ENCODE results near the gene COL4A2. TPM values are rescaled to one million over a fixed set of nuclear protein-coding genes. Genes with fewer than 3 reads are reported as not detected.

Gene COL4A2
- total and polyA plus RNA-seq, 12 donors: 70.9 to 1,589 (median 171) TPM

DNA sequence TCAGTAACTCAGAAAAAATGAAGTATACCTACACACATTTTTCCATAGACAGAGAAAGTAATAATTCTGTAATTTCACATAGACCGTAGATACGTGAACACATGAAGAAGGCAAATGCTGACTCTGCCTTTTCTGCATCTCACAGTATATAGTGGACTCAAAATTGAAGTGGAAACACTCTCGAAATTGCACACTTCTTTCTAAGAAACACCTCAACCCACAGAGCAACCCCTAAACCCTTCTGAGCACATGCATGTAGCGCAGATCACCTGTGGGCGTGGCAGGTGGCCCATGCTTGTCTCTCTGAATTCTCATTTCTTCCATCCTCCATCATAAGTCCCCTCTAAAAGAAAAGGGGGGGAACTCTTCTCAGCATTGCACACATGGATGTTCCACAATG is 34.9 kb upstream of the COL4A2 start:
- TF ChIP-seq, protein P1, sequence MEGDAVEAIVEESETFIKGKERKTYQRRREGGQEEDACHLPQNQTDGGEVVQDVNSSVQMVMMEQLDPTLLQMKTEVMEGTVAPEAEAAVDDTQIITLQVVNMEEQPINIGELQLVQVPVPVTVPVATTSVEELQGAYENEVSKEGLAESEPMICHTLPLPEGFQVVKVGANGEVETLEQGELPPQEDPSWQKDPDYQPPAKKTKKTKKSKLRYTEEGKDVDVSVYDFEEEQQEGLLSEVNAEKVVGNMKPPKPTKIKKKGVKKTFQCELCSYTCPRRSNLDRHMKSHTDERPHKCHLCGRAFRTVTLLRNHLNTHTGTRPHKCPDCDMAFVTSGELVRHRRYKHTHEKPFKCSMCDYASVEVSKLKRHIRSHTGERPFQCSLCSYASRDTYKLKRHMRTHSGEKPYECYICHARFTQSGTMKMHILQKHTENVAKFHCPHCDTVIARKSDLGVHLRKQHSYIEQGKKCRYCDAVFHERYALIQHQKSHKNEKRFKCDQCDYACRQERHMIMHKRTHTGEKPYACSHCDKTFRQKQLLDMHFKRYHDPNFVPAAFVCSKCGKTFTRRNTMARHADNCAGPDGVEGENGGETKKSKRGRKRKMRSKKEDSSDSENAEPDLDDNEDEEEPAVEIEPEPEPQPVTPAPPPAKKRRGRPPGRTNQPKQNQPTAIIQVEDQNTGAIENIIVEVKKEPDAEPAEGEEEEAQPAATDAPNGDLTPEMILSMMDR (IDR thresholded peaks at IDR 0.05): no peak
- TF ChIP-seq POLR2A (IDR thresholded peaks at IDR 0.05): no peak
- H3K27ac ChIP-seq: no peak overlapping the region
- no peaks in the 10 kb centered on the region for H3K27me3 ChIP-seq
- intact Hi-C loops (cut with DNase I): no loop called here
- peak in 1 of 7 donors; percentile 11 for DNase-seq
- no peaks in the 10 kb centered on the region for H3K9me3 ChIP-seq (replicated peaks in 1 of 3)
- H3K4me3 ChIP-seq: no peak overlapping the region
- peaks cover 0 to 7% of the 10 kb centered on the region in 2 donors for H3K4me1 ChIP-seq (replicated peaks in 1 of 2)
- WGBS, 4 donors: 71 to 92% (median 88%) methylated on average over 5 of the region's 5 CpGs
- no peaks in the 10 kb centered on the region for H3K36me3 ChIP-seq (replicated peaks in 1 of 2)

GRCh38 chr13:110272651-110273050 is 34.4 kb upstream of the COL4A2 start:
- WGBS, 4 donors: 80 to 98% (median 91%) methylated on average over 6 of the region's 6 CpGs
- DNase-seq: peak in 1 of 7 donors; percentile 43
- peaks cover 0 to 11% of the 10 kb centered on the region in 2 donors for H3K4me1 ChIP-seq (replicated peaks in 1 of 2)

DNA sequence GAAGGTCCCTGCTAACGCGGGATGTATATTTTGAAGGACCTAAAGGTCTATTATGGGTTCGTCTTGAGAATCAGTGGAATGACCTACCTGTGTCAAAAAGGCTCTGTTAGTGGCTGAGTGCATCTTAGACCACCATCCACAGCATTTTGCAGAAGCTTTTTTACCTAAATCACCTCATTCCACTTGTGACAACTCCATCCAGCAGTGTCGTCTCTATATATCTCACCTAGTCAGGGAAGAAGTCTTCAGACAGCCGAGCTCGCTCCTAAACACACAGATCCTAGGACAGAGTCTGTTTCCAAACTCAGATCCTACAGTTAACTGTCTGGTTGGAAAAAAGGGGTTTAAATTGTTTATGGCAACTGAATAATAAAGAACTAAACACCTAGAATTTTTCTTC is 33.8 kb upstream of the COL4A2 start:
- no peak for TF ChIP-seq POLR2A (IDR thresholded peaks at IDR 0.05)
- TF ChIP-seq, protein P1 (IDR thresholded peaks at IDR 0.05): no peak
- Histone ChIP-seq H3K4me1 (replicated peaks in 1 of 2) (peaks cover 0 to 18% of the 10 kb centered on the region in 2 donors), H3K36me3 (replicated peaks in 1 of 2) (no peaks in the 10 kb centered on the region), H3K9me3 (replicated peaks in 1 of 3) (no peaks in the 10 kb centered on the region), H3K27me3 (no peaks in the 10 kb centered on the region), H3K27ac (no peak overlapping the region), H3K4me3 (no peak overlapping the region)
- WGBS, 4 donors: 89 to 96% (median 92%) methylated on average over 6 of the region's 6 CpGs
- intact Hi-C loops (cut with DNase I): no loop called here
- peak in 1 of 7 donors; percentile 7 for DNase-seq

More at GRCh38 chr13:110272651-110273050, 34.4 kb upstream of the COL4A2 start:
- no peaks in the 10 kb centered on the region for H3K36me3 ChIP-seq (replicated peaks in 1 of 2)
- TF ChIP-seq POLR2A (IDR thresholded peaks at IDR 0.05): no peak
- TF ChIP-seq, protein P1 (IDR thresholded peaks at IDR 0.05): no peak
- H3K27ac ChIP-seq: no peak overlapping the region
- H3K9me3 ChIP-seq (replicated peaks in 1 of 3): no peaks in the 10 kb centered on the region
- intact Hi-C loops (cut with DNase I): no loop called here
- no peak overlapping the region for H3K4me3 ChIP-seq
- H3K27me3 ChIP-seq: no peaks in the 10 kb centered on the region

- 72 to 79% (median 76%) methylated on average over 5 of the region's 5 CpGs for WGBS, 4 donors
- Histone ChIP-seq H3K9me3 (replicated peaks in 1 of 3) (no peaks in the 10 kb centered on the region), H3K27me3 (no peaks in the 10 kb centered on the region), H3K4me3 (no peak overlapping the region), H3K27ac (peak overlapping the region in 2 of 5 donors; percentile 26 to 70), H3K4me1 (replicated peaks in 1 of 2) (peaks cover 0 to 19% of the 10 kb centered on the region in 2 donors), H3K36me3 (replicated peaks in 1 of 2) (no peaks in the 10 kb centered on the region)
- intact Hi-C loops (cut with DNase I): no loop called here
- TF ChIP-seq POLR2A (IDR thresholded peaks at IDR 0.05): no peak
- TF ChIP-seq, protein P1 (IDR thresholded peaks at IDR 0.05): peak in 3 of 6 experiments; percentile 9 to 21 (median 11)
- peak in 1 of 7 donors; percentile 45 for DNase-seq
Observed at GRCh38 chr13:110274687-110275086, 32.4 kb upstream of the COL4A2 start.
